ENCODE data around the gene RFX2. TPM values are rescaled to one million over a fixed set of nuclear protein-coding genes. Genes with fewer than 3 reads are reported as not detected.
A peak's percentile ranks its signal among the peaks of the same experiment; 100 is the strongest.

The RFX2 gene
- total and polyA plus RNA-seq, 9 of the 15 experiments (the other 6 are each of a cell fraction or from before 2014, with no cell fraction given), result 3.6 to 18.7 (median 8.7) TPM

- TF ChIP-seq KAT8 (IDR thresholded peaks at IDR 0.05; ENCODE audit: low read depth), result 0 out of 2 replicates have a peak, but pooled peaks have one; percentile 37
- 0 out of 2 replicates have a peak, but pooled peaks have one; percentile 18 for TF ChIP-seq SUPT5H (IDR thresholded peaks at IDR 0.05)
- 0 out of 2 replicates have a peak, but pooled peaks have one; percentile 30 for TF ChIP-seq XRCC5 (IDR thresholded peaks at IDR 0.05; ENCODE audit: low read depth, low read length)
- TF ChIP-seq POLR2G (IDR thresholded peaks at IDR 0.05; ENCODE audit: low read depth, low read length), result 0 out of 2 replicates have a peak, but pooled peaks have one; percentile 22
- TF ChIP-seq BMI1 (IDR thresholded peaks at IDR 0.05; ENCODE audit: low read length), result no peak
- TF ChIP-seq ZNF324 (CRISPR knock-in tag; IDR thresholded peaks at IDR 0.05), result no peak
- TF ChIP-seq EHMT2 (IDR thresholded peaks at IDR 0.05), result peak; percentile 76
- TF ChIP-seq POLR2A (conservative IDR thresholded peaks at IDR 0.05), result peak; percentile 49; the same call in 1 of the 2 replicates
- no peak for TF ChIP-seq ZBTB9 (CRISPR knock-in tag; IDR thresholded peaks at IDR 0.05)
- no peak for TF ChIP-seq LEF1 (IDR thresholded peaks at IDR 0.05)
- no peak for TF ChIP-seq NFXL1 (CRISPR knock-in tag; IDR thresholded peaks at IDR 0.05)
- no peak for TF ChIP-seq PATZ1 (CRISPR knock-in tag; IDR thresholded peaks at IDR 0.05; ENCODE audit: borderline replicate concordance)
- no peak for TF ChIP-seq XRCC4 (IDR thresholded peaks at IDR 0.05; ENCODE audit: extremely low read depth, insufficient read depth, insufficient read length)
- no peak for TF ChIP-seq ZNF551 (CRISPR knock-in tag; IDR thresholded peaks at IDR 0.05)
- no peak for TF ChIP-seq ZNF764 (CRISPR knock-in tag; IDR thresholded peaks at IDR 0.05; ENCODE audit: low read depth)
- no peak for TF ChIP-seq MTA1 (IDR thresholded peaks at IDR 0.05; ENCODE audit: borderline replicate concordance)
- no peak for TF ChIP-seq SNRNP70 (optimal IDR thresholded peaks at IDR 0.05; ENCODE audit: low read depth, low read length)
- TF ChIP-seq PBX2 (CRISPR knock-in tag; IDR thresholded peaks at IDR 0.05; ENCODE audit: low read depth), result no peak
- no peak for TF ChIP-seq PBX2 (tag; conservative IDR thresholded peaks at IDR 0.05; ENCODE audit: low read depth)
- no peak for TF ChIP-seq EZH2 (IDR thresholded peaks at IDR 0.05; ENCODE audit: borderline replicate concordance, low read depth, low read length)
- TF ChIP-seq SPI1 (IDR thresholded peaks at IDR 0.05; ENCODE audit: borderline replicate concordance, low read depth, low read length), result peak; percentile 76; the same call in 1 of the 2 replicates
- no peak for TF ChIP-seq NCOA2 (IDR thresholded peaks at IDR 0.05; ENCODE audit: partially characterized antibody in 2 of 2)
- peak; percentile 25 for TF ChIP-seq PHF20 (IDR thresholded peaks at IDR 0.05; ENCODE audit: partially characterized antibody)
- TF ChIP-seq ZNF253 (CRISPR knock-in tag; conservative IDR thresholded peaks at IDR 0.05), result no peak
- TF ChIP-seq PREB (CRISPR knock-in tag; IDR thresholded peaks at IDR 0.05), result no peak
Observed at GRCh38 chr19:5990289-5990797, 120.0 kb downstream of the RFX2 start (continued).
